ENCODE measurements around the gene HK1. TPM values are rescaled to one million over a fixed set of nuclear protein-coding genes. Genes with fewer than 3 reads are reported as not detected.

Gene HK1
- total and polyA plus RNA-seq, 2 experiments from 2014 or later = 31.1 to 42.5 TPM

DNA sequence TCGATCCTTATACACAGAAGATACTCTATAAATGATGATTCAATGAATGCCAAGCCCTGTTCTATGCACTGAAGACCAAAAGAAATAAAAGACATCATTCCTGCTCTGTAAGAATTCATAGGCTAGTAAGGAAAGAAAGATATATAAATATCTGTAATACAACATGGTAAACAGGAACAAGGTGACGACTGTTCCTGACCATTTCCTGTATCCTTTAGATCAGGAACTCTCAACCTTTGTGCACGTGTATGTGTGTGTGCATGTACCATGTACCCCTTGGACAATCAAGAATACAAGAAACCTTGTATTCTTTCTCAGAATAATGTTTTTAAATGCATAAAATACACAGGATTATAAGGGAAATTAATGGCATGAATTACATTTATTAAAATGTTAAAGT is 7.3 kb upstream of the HK1 start:
- Histone ChIP-seq H3K36me3 (replicated peaks; ENCODE audit: insufficient read depth, low read depth) (no peaks in the 10 kb centered on the region), H3K27ac (no peak overlapping the region), H3K4me3 (no peak overlapping the region), H3K27me3 (no peaks in the 10 kb centered on the region), H3K79me2 (no peaks in the 10 kb centered on the region), H3K9me3 (ENCODE audit: low read depth) (no peaks in the 10 kb centered on the region), H3K4me1 (ENCODE audit: insufficient read depth) (no peaks in the 10 kb centered on the region), H3K9me2 (replicated peaks; ENCODE audit: insufficient read depth) (no peaks in the 10 kb centered on the region), H4K20me1 (ENCODE audit: insufficient read depth, poor library complexity, severe bottlenecking) (no peaks in the 10 kb centered on the region), H3K4me2 (no peak overlapping the region), H2AFZ (no peak overlapping the region)
- TF ChIP-seq EZH2phosphoT487 (IDR thresholded peaks at IDR 0.05; ENCODE audit: low read depth, severe bottlenecking, unreplicated experiment) = no peak
- no peak for TF ChIP-seq EZH2 (IDR thresholded peaks at IDR 0.05; ENCODE audit: borderline replicate concordance)
- TF ChIP-seq, protein P1, sequence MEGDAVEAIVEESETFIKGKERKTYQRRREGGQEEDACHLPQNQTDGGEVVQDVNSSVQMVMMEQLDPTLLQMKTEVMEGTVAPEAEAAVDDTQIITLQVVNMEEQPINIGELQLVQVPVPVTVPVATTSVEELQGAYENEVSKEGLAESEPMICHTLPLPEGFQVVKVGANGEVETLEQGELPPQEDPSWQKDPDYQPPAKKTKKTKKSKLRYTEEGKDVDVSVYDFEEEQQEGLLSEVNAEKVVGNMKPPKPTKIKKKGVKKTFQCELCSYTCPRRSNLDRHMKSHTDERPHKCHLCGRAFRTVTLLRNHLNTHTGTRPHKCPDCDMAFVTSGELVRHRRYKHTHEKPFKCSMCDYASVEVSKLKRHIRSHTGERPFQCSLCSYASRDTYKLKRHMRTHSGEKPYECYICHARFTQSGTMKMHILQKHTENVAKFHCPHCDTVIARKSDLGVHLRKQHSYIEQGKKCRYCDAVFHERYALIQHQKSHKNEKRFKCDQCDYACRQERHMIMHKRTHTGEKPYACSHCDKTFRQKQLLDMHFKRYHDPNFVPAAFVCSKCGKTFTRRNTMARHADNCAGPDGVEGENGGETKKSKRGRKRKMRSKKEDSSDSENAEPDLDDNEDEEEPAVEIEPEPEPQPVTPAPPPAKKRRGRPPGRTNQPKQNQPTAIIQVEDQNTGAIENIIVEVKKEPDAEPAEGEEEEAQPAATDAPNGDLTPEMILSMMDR (IDR thresholded peaks at IDR 0.05; ENCODE audit: poor library complexity) = no peak
- 87% methylated on average over 3 of the region's 3 CpGs for WGBS (ENCODE audit: low lambda C conversion rate, missing lambda C conversion rate)
- no peak for DNase-seq (ENCODE audit: low spot score)

DNA sequence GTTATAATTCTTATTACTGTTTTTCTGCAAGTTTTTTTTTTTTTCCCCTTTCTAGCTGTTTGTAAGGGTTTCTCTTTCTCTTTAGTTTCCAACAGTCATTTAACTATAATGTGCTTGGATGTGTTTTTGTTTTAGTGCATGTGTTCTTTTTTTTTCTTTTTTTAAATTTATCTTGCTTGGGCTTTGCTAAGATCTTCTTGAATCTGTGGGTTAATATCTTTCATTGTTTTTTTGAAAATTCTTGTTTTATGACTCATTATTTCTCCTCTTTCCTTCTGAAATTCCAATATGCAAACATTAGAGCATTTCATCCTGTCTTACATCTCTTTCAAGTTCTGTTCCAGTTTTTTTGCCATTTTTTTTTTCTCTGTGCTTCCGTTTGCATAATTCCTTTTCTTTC is 5.7 kb upstream of the HK1 start:
- no peak for DNase-seq (ENCODE audit: low spot score)
- H4K20me1 ChIP-seq (ENCODE audit: insufficient read depth, poor library complexity, severe bottlenecking) = no peaks in the 10 kb centered on the region
- no peak overlapping the region for H3K4me3 ChIP-seq
- H2AFZ ChIP-seq = no peak overlapping the region
- H3K4me1 ChIP-seq (ENCODE audit: insufficient read depth) = no peaks in the 10 kb centered on the region
- H3K27me3 ChIP-seq = no peaks in the 10 kb centered on the region
- H3K79me2 ChIP-seq = no peaks in the 10 kb centered on the region
- 100% methylated on average over 1 of the region's 1 CpG for WGBS (ENCODE audit: low lambda C conversion rate, missing lambda C conversion rate)
- no peak overlapping the region for H3K27ac ChIP-seq
- H3K9me3 ChIP-seq (ENCODE audit: low read depth) = no peaks in the 10 kb centered on the region
- no peaks in the 10 kb centered on the region for H3K9me2 ChIP-seq (replicated peaks; ENCODE audit: insufficient read depth)
- TF ChIP-seq, protein P1 (IDR thresholded peaks at IDR 0.05; ENCODE audit: poor library complexity) = no peak
- no peak for TF ChIP-seq EZH2 (IDR thresholded peaks at IDR 0.05; ENCODE audit: borderline replicate concordance)
- TF ChIP-seq EZH2phosphoT487 (IDR thresholded peaks at IDR 0.05; ENCODE audit: low read depth, severe bottlenecking, unreplicated experiment) = no peak
- H3K36me3 ChIP-seq (replicated peaks; ENCODE audit: insufficient read depth, low read depth) = no peaks in the 10 kb centered on the region
- H3K4me2 ChIP-seq = no peak overlapping the region

DNA sequence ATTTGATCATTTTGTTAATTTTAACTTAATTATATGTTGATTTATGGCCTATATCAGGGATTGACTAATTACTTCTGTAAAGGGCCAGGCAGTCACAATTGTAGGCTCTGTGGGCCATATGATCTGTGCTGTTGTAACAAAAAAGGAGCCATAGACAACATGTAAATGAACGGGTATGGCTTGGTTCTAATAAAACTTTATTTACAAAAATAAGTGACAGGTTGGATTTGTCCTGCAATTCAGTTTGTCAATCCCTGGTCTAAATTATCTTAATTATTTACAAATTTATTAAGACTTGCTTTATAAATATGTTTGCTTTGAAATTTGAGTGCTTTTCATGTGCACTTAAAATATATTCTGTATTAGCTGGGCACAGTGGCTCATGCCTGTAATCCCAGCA is 2.9 kb upstream of the HK1 start:
- H3K27ac ChIP-seq = no peak overlapping the region
- no peak for DNase-seq (ENCODE audit: low spot score)
- no peaks in the 10 kb centered on the region for H3K9me2 ChIP-seq (replicated peaks; ENCODE audit: insufficient read depth)
- no peaks in the 10 kb centered on the region for H3K36me3 ChIP-seq (replicated peaks; ENCODE audit: insufficient read depth, low read depth)
- H3K4me1 ChIP-seq (ENCODE audit: insufficient read depth) = no peaks in the 10 kb centered on the region
- no peaks in the 10 kb centered on the region for H4K20me1 ChIP-seq (ENCODE audit: insufficient read depth, poor library complexity, severe bottlenecking)
- H3K4me3 ChIP-seq = no peak overlapping the region
- H3K27me3 ChIP-seq = no peaks in the 10 kb centered on the region
- TF ChIP-seq, protein P1 (IDR thresholded peaks at IDR 0.05; ENCODE audit: poor library complexity) = no peak
- TF ChIP-seq EZH2phosphoT487 (IDR thresholded peaks at IDR 0.05; ENCODE audit: low read depth, severe bottlenecking, unreplicated experiment) (no peak), EZH2 (IDR thresholded peaks at IDR 0.05; ENCODE audit: borderline replicate concordance) (no peak)
- no peaks in the 10 kb centered on the region for H3K9me3 ChIP-seq (ENCODE audit: low read depth)
- no peak overlapping the region for H2AFZ ChIP-seq
- no peak overlapping the region for H3K4me2 ChIP-seq
- WGBS (ENCODE audit: low lambda C conversion rate, missing lambda C conversion rate) = 97% methylated on average over 1 of the region's 1 CpG
- H3K79me2 ChIP-seq = no peaks in the 10 kb centered on the region

DNA sequence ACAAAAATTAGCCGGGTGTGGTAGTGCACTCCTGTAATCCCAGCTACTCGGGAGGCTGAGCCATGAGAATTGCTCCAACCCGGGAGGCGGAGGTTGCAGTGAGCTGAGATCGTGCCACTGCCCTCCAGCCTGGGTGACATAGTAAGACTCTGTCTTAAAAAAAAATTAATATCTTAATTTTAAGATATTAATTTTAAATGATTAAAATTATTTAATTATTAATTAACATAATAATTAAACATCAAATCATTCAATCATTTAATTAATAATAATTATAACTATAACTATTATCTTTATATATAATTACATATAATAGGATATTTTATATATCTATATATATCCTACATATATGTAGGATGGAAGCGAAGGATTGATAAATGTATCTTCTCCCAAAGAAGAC is 1.8 kb upstream of the HK1 start:
- Histone ChIP-seq H3K9me3 (ENCODE audit: low read depth) (no peaks in the 10 kb centered on the region), H3K4me3 (no peak overlapping the region), H3K36me3 (replicated peaks; ENCODE audit: insufficient read depth, low read depth) (no peaks in the 10 kb centered on the region), H3K4me1 (ENCODE audit: insufficient read depth) (no peaks in the 10 kb centered on the region), H2AFZ (no peak overlapping the region), H3K27ac (no peak overlapping the region), H4K20me1 (ENCODE audit: insufficient read depth, poor library complexity, severe bottlenecking) (no peaks in the 10 kb centered on the region), H3K27me3 (no peaks in the 10 kb centered on the region), H3K4me2 (no peak overlapping the region), H3K79me2 (no peaks in the 10 kb centered on the region), H3K9me2 (replicated peaks; ENCODE audit: insufficient read depth) (no peaks in the 10 kb centered on the region)
- TF ChIP-seq EZH2 (IDR thresholded peaks at IDR 0.05; ENCODE audit: borderline replicate concordance) = no peak
- no peak for TF ChIP-seq EZH2phosphoT487 (IDR thresholded peaks at IDR 0.05; ENCODE audit: low read depth, severe bottlenecking, unreplicated experiment)
- TF ChIP-seq, protein P1 (IDR thresholded peaks at IDR 0.05; ENCODE audit: poor library complexity) = no peak
- 93% methylated on average over 6 of the region's 6 CpGs for WGBS (ENCODE audit: low lambda C conversion rate, missing lambda C conversion rate)
- no peak for DNase-seq (ENCODE audit: low spot score)

All from hepatocyte (in vitro differentiated cells).